ENCODE measurements around the gene PLD6.

The PLD6 gene

DNA sequence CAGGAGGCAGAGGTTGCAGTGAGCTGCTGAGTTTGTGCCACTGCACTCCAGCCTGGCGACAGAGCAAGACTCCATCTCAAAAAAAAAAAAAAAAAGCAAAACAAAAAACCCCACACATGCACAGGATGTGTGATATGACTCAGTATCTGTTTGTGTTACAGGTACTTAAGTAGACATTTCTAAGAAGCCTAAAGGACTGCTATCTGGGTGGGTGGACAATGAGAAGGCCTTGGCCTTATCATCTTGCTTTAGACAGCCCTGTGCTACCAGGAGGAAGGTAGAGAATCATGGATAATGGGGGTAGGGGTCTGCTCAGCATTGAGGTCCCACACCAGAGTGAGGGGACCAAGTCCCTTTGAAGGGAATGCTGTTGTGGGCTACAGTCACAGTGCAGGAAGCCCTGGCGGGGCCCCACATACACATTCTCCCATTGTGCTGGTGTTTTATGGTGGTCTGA is 26.7 kb downstream of the PLD6 start:
- no CpG with 5 or more reads among the region's 2 CpGs for WGBS (ENCODE audit: extremely low coverage, insufficient coverage, insufficient read length)
- H3K27ac ChIP-seq (ENCODE audit: low read depth, low read length), result no peak overlapping the region
- H3K9me3 ChIP-seq (ENCODE audit: insufficient read depth, low read depth, low read length), result peaks cover 3% of the 10 kb centered on the region
- no peak overlapping the region for H2BK5ac ChIP-seq (ENCODE audit: low read depth, low read length, poor library complexity)
- no peak overlapping the region for H2AK5ac ChIP-seq (ENCODE audit: low read length)
- H3K9ac ChIP-seq (ENCODE audit: low read length), result no peak overlapping the region
- H3K14ac ChIP-seq (ENCODE audit: low read length), result no peak overlapping the region
- no peak overlapping the region for H3K23ac ChIP-seq (ENCODE audit: low read length)
- H4K91ac ChIP-seq (ENCODE audit: low read depth, low read length), result no peak overlapping the region
- no peak overlapping the region for H2AFZ ChIP-seq (ENCODE audit: insufficient read depth, low read length, poor library complexity)
- no peak overlapping the region for H4K8ac ChIP-seq (ENCODE audit: low read depth, low read length)
- H3K18ac ChIP-seq (ENCODE audit: low read length), result no peak overlapping the region
- no peak overlapping the region for H3K4ac ChIP-seq (ENCODE audit: low read depth, low read length)
- H3K4me3 ChIP-seq (ENCODE audit: low read depth, low read length), result no peak overlapping the region
- no peaks in the 10 kb centered on the region for H3K79me1 ChIP-seq (ENCODE audit: low read length)
- DNase-seq, result no peak
- H3K36me3 ChIP-seq (ENCODE audit: control insufficient read depth in 1 of 2, insufficient read depth in 2 of 2, low read length in 2 of 2), result peaks cover 80% of the 10 kb centered on the region in 2 experiments
- no peaks in the 10 kb centered on the region for H3K79me2 ChIP-seq (ENCODE audit: control insufficient read depth, insufficient read depth, low read length, poor library complexity)
- no peak overlapping the region for H2BK120ac ChIP-seq (ENCODE audit: insufficient read depth, low read length, poor library complexity)
- no peaks in the 10 kb centered on the region for H3K27me3 ChIP-seq (ENCODE audit: insufficient read depth, low read length)
- H3K4me1 ChIP-seq (ENCODE audit: control insufficient read depth in 1 of 2, insufficient read depth in 2 of 2, low read length in 2 of 2), result no peaks in the 10 kb centered on the region
- H2BK12ac ChIP-seq (ENCODE audit: low read length), result no peak overlapping the region
- no peak overlapping the region for H4K12ac ChIP-seq (ENCODE audit: low read depth, low read length)
- H3K4me2 ChIP-seq (ENCODE audit: low read length), result no peak overlapping the region

DNA sequence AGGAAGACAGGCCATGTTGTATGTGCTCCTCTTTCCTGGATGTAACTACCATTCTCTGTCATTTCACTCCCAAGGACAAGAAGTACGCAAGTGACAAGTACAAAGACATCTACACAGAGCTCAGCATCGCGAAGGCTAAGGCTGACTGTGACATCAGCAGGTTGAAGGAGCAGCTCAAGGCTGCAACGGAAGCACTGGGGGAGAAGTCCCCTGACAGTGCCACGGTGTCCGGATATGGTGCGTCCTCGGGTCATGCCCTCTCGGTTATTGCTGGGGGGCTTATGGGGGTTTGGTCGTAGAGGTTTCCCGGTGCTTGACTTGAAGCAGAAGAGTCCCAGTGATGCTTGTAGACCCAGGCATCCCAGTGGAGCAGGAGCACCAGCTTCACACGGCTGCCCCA is 29.0 kb downstream of the PLD6 start:
- no peak overlapping the region for H2AK5ac ChIP-seq (ENCODE audit: low read length)
- no peak overlapping the region for H2BK5ac ChIP-seq (ENCODE audit: low read depth, low read length, poor library complexity)
- no peak for DNase-seq
- no peak overlapping the region for H3K18ac ChIP-seq (ENCODE audit: low read length)
- no peak overlapping the region for H2BK12ac ChIP-seq (ENCODE audit: low read length)
- no peak overlapping the region for H2AFZ ChIP-seq (ENCODE audit: insufficient read depth, low read length, poor library complexity)
- H3K23ac ChIP-seq (ENCODE audit: low read length), result no peak overlapping the region
- no peak overlapping the region for H4K8ac ChIP-seq (ENCODE audit: low read depth, low read length)
- no peak overlapping the region for H3K27ac ChIP-seq (ENCODE audit: low read depth, low read length)
- H3K79me1 ChIP-seq (ENCODE audit: low read length), result no peaks in the 10 kb centered on the region
- no peak overlapping the region for H4K91ac ChIP-seq (ENCODE audit: low read depth, low read length)
- no peak overlapping the region for H2BK120ac ChIP-seq (ENCODE audit: insufficient read depth, low read length, poor library complexity)
- H3K4me2 ChIP-seq (ENCODE audit: low read length), result no peak overlapping the region
- H4K12ac ChIP-seq (ENCODE audit: low read depth, low read length), result no peak overlapping the region
- H3K79me2 ChIP-seq (ENCODE audit: control insufficient read depth, insufficient read depth, low read length, poor library complexity), result no peaks in the 10 kb centered on the region
- H3K14ac ChIP-seq (ENCODE audit: low read length), result no peak overlapping the region
- H3K9ac ChIP-seq (ENCODE audit: low read length), result no peak overlapping the region
- H3K4ac ChIP-seq (ENCODE audit: low read depth, low read length), result no peak overlapping the region
- peaks cover 3% of the 10 kb centered on the region for H3K9me3 ChIP-seq (ENCODE audit: insufficient read depth, low read depth, low read length)
- whole genome bisulfite sequencing (ENCODE audit: extremely low coverage, insufficient coverage, insufficient read length), result no CpG with 5 or more reads among the region's 12 CpGs
- H3K4me1 ChIP-seq (ENCODE audit: control insufficient read depth in 1 of 2, insufficient read depth in 2 of 2, low read length in 2 of 2), result no peaks in the 10 kb centered on the region
- H3K36me3 ChIP-seq (ENCODE audit: control insufficient read depth in 1 of 2, insufficient read depth in 2 of 2, low read length in 2 of 2), result peaks cover 85 to 86% of the 10 kb centered on the region in 2 experiments
- no peak overlapping the region for H3K4me3 ChIP-seq (ENCODE audit: low read depth, low read length)
- H3K27me3 ChIP-seq (ENCODE audit: insufficient read depth, low read length), result no peaks in the 10 kb centered on the region

DNA sequence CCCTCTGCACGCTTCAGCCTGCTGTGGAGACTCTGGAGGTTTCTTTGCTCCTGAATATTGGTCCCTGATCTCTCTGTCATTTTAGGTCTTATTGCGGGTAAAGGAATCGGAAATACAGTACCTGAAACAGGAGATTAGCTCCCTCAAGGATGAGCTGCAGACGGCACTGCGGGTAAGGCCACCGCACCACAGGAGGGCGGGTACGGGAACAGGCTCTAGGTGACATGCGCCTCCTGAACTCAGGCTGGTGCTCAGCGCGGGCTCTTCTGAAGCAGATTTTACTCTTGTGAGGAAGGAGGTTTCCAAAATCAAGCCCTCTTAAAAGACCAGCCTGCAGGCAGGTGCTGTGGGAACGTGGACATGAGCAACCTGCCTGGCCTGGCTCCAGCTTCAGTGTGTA is 29.8 kb downstream of the PLD6 start:
- no peak overlapping the region for H3K4ac ChIP-seq (ENCODE audit: low read depth, low read length)
- no peak overlapping the region for H3K4me3 ChIP-seq (ENCODE audit: low read depth, low read length)
- H3K9ac ChIP-seq (ENCODE audit: low read length), result no peak overlapping the region
- no peak overlapping the region for H2BK5ac ChIP-seq (ENCODE audit: low read depth, low read length, poor library complexity)
- no peaks in the 10 kb centered on the region for H3K79me1 ChIP-seq (ENCODE audit: low read length)
- peaks cover 87% of the 10 kb centered on the region in 2 experiments for H3K36me3 ChIP-seq (ENCODE audit: control insufficient read depth in 1 of 2, insufficient read depth in 2 of 2, low read length in 2 of 2)
- no peak overlapping the region for H2BK12ac ChIP-seq (ENCODE audit: low read length)
- WGBS (ENCODE audit: extremely low coverage, insufficient coverage, insufficient read length), result no CpG with 5 or more reads among the region's 12 CpGs
- no peak overlapping the region for H3K18ac ChIP-seq (ENCODE audit: low read length)
- H3K27me3 ChIP-seq (ENCODE audit: insufficient read depth, low read length), result no peaks in the 10 kb centered on the region
- no peak overlapping the region for H3K27ac ChIP-seq (ENCODE audit: low read depth, low read length)
- no peaks in the 10 kb centered on the region for H3K4me1 ChIP-seq (ENCODE audit: control insufficient read depth in 1 of 2, insufficient read depth in 2 of 2, low read length in 2 of 2)
- H3K14ac ChIP-seq (ENCODE audit: low read length), result no peak overlapping the region
- DNase-seq, result no peak
- H3K9me3 ChIP-seq (ENCODE audit: insufficient read depth, low read depth, low read length), result peaks cover 3% of the 10 kb centered on the region
- no peak overlapping the region for H4K8ac ChIP-seq (ENCODE audit: low read depth, low read length)
- no peak overlapping the region for H3K4me2 ChIP-seq (ENCODE audit: low read length)
- no peak overlapping the region for H3K23ac ChIP-seq (ENCODE audit: low read length)
- no peak overlapping the region for H4K12ac ChIP-seq (ENCODE audit: low read depth, low read length)
- H4K91ac ChIP-seq (ENCODE audit: low read depth, low read length), result no peak overlapping the region
- H3K79me2 ChIP-seq (ENCODE audit: control insufficient read depth, insufficient read depth, low read length, poor library complexity), result no peaks in the 10 kb centered on the region
- H2BK120ac ChIP-seq (ENCODE audit: insufficient read depth, low read length, poor library complexity), result no peak overlapping the region
- H2AFZ ChIP-seq (ENCODE audit: insufficient read depth, low read length, poor library complexity), result no peak overlapping the region
- no peak overlapping the region for H2AK5ac ChIP-seq (ENCODE audit: low read length)

DNA sequence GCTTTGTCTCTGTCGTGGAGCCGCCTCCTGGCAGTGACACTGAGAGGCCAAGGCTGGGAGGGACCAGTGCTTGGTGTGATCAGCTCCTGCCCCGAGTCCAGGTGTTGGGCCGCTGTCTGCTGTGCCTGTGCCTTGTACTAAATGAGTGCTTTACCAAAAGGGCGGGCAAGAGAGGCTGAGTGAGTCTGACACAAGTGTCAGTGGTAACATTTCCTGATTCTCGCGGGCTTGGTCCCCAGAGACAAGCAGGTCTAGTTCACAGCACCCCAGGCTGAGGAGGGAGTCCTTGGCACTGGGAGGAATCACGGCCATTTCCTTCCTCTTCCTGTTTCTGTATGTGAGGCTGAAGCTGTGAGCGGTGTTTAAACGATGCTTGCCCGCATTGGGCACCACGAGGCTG is 30.2 kb downstream of the PLD6 start:
- H3K4me2 ChIP-seq (ENCODE audit: low read length), result no peak overlapping the region
- H3K79me2 ChIP-seq (ENCODE audit: control insufficient read depth, insufficient read depth, low read length, poor library complexity), result no peaks in the 10 kb centered on the region

More for the DNA sequence above, 30.2 kb downstream of the PLD6 start:
- Histone ChIP-seq H3K18ac (ENCODE audit: low read length) (no peak overlapping the region), H2BK120ac (ENCODE audit: insufficient read depth, low read length, poor library complexity) (no peak overlapping the region), H2BK12ac (ENCODE audit: low read length) (no peak overlapping the region), H3K79me1 (ENCODE audit: low read length) (no peaks in the 10 kb centered on the region), H2AFZ (ENCODE audit: insufficient read depth, low read length, poor library complexity) (no peak overlapping the region), H3K4ac (ENCODE audit: low read depth, low read length) (no peak overlapping the region), H3K23ac (ENCODE audit: low read length) (no peak overlapping the region), H2AK5ac (ENCODE audit: low read length) (no peak overlapping the region), H4K12ac (ENCODE audit: low read depth, low read length) (peak overlapping the region; percentile 13), H2BK5ac (ENCODE audit: low read depth, low read length, poor library complexity) (no peak overlapping the region), H3K27me3 (ENCODE audit: insufficient read depth, low read length) (no peaks in the 10 kb centered on the region), H3K14ac (ENCODE audit: low read length) (no peak overlapping the region), H3K4me3 (ENCODE audit: low read depth, low read length) (no peak overlapping the region), H3K9me3 (ENCODE audit: insufficient read depth, low read depth, low read length) (peaks cover 3% of the 10 kb centered on the region), H3K27ac (ENCODE audit: low read depth, low read length) (no peak overlapping the region), H3K4me1 (ENCODE audit: control insufficient read depth in 1 of 2, insufficient read depth in 2 of 2, low read length in 2 of 2) (no peaks in the 10 kb centered on the region), H4K8ac (ENCODE audit: low read depth, low read length) (no peak overlapping the region), H4K91ac (ENCODE audit: low read depth, low read length) (no peak overlapping the region), H3K9ac (ENCODE audit: low read length) (no peak overlapping the region), H3K36me3 (ENCODE audit: control insufficient read depth in 1 of 2, insufficient read depth in 2 of 2, low read length in 2 of 2) (peaks cover 88 to 89% of the 10 kb centered on the region in 2 experiments)
- no peak for DNase-seq
- no CpG with 5 or more reads among the region's 12 CpGs for WGBS (ENCODE audit: extremely low coverage, insufficient coverage, insufficient read length)

Measured in trophoblast cell (in vitro differentiated cells and primary cell).